ENCODE measurements around the gene PDILT.

- no peak for TF ChIP-seq MAFF (IDR thresholded peaks at IDR 0.05; ENCODE audit: low read length)
- no peak for TF ChIP-seq RFX5 (IDR thresholded peaks at IDR 0.05; ENCODE audit: low read depth, low read length)
- no peak for TF ChIP-seq TAF1 (IDR thresholded peaks at IDR 0.05; ENCODE audit: control insufficient read depth, extremely low read depth, insufficient read depth, low read length, severe bottlenecking)
- TF ChIP-seq WHSC1 (IDR thresholded peaks at IDR 0.05; ENCODE audit: low read length), result no peak
- no peak for TF ChIP-seq POLR2A (conservative IDR thresholded peaks at IDR 0.05)
- TF ChIP-seq, protein P1, sequence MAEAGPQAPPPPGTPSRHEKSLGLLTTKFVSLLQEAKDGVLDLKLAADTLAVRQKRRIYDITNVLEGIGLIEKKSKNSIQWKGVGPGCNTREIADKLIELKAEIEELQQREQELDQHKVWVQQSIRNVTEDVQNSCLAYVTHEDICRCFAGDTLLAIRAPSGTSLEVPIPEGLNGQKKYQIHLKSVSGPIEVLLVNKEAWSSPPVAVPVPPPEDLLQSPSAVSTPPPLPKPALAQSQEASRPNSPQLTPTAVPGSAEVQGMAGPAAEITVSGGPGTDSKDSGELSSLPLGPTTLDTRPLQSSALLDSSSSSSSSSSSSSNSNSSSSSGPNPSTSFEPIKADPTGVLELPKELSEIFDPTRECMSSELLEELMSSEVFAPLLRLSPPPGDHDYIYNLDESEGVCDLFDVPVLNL (CRISPR knock-in tag; IDR thresholded peaks at IDR 0.05; ENCODE audit: low read depth), result no peak
- TF ChIP-seq, protein P2, sequence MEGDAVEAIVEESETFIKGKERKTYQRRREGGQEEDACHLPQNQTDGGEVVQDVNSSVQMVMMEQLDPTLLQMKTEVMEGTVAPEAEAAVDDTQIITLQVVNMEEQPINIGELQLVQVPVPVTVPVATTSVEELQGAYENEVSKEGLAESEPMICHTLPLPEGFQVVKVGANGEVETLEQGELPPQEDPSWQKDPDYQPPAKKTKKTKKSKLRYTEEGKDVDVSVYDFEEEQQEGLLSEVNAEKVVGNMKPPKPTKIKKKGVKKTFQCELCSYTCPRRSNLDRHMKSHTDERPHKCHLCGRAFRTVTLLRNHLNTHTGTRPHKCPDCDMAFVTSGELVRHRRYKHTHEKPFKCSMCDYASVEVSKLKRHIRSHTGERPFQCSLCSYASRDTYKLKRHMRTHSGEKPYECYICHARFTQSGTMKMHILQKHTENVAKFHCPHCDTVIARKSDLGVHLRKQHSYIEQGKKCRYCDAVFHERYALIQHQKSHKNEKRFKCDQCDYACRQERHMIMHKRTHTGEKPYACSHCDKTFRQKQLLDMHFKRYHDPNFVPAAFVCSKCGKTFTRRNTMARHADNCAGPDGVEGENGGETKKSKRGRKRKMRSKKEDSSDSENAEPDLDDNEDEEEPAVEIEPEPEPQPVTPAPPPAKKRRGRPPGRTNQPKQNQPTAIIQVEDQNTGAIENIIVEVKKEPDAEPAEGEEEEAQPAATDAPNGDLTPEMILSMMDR (IDR thresholded peaks at IDR 0.05 in 2 of 3, conservative IDR thresholded peaks at IDR 0.05 in 1 of 3; ENCODE audit: insufficient read depth in 2 of 3, low read depth in 1 of 3, low read length in 3 of 3), result no peak
- no peak for TF ChIP-seq MEF2A (IDR thresholded peaks at IDR 0.05; ENCODE audit: control insufficient read depth, low read depth, low read length)
- TF ChIP-seq CREB1 (IDR thresholded peaks at IDR 0.05), result no peak
- TF ChIP-seq CREB1 (CRISPR knock-in tag; IDR thresholded peaks at IDR 0.05), result no peak
- no peak for TF ChIP-seq NR2C2 (CRISPR knock-in tag; IDR thresholded peaks at IDR 0.05)
- TF ChIP-seq NR2C2 (tag; IDR thresholded peaks at IDR 0.05), result no peak
- no peak for TF ChIP-seq HDAC2 (IDR thresholded peaks at IDR 0.05)
- TF ChIP-seq HNRNPL (IDR thresholded peaks at IDR 0.05; ENCODE audit: low read depth, low read length), result no peak
- no peak for TF ChIP-seq ZEB2 (IDR thresholded peaks at IDR 0.05)
- no peak for TF ChIP-seq ZNF609 (CRISPR knock-in tag; IDR thresholded peaks at IDR 0.05; ENCODE audit: borderline replicate concordance)
Observed at GRCh38 chr16:20333120-20333519, 71.4 kb downstream of the PDILT start.
